MM.1S (cell line): ENCODE measurements around the gene DCDC1.

Source experiments
- DNase-seq: peaks from one replicate; pipeline ENCODE4 v3.0.0-alpha.2; 2015
- H2AFZ ChIP-seq: fragments of 300-600 bp; sonication (generic); 2 replicates; pipeline ENCODE4 v1.6.0; 2016; ENCODE audit warnings: antibody characterized with exemption, low read length
- H3F3A ChIP-seq: fragments of 300-600 bp; sonication (generic); 2 replicates; pipeline ENCODE4 v1.6.1; 2016; ENCODE audit warnings: mild to moderate bottlenecking, antibody characterized with exemption, low read length, moderate library complexity, mixed read lengths; ENCODE audit not compliant: insufficient read depth
- H3K27ac ChIP-seq: fragments of 300-600 bp; sonication (generic); 2 replicates; pipeline ENCODE4 v1.5.1; 2016; ENCODE audit warnings: mild to moderate bottlenecking, low read length
- H3K27me3 ChIP-seq: fragments of 300-600 bp; sonication (generic); replicated peaks from 2 replicates; pipeline ENCODE4 v1.6.0; 2016; ENCODE audit warnings: low read length; ENCODE audit not compliant: insufficient read depth
- H3K36me3 ChIP-seq: fragments of 300-600 bp; sonication (generic); replicated peaks from 2 replicates; pipeline ENCODE4 v1.6.1; 2016; ENCODE audit warnings: mild to moderate bottlenecking, low read length, mixed read lengths; ENCODE audit not compliant: insufficient read depth
- H3K4me1 ChIP-seq: fragments of 300-600 bp; sonication (generic); 2 replicates; pipeline ENCODE4 v1.6.1; 2016; ENCODE audit warnings: low read length, mixed read lengths
- H3K4me2 ChIP-seq: fragments of 300-600 bp; sonication (generic); 2 replicates; pipeline ENCODE4 v1.6.0; 2016; ENCODE audit warnings: low read depth, low read length
- H3K4me3 ChIP-seq: fragments of 300-600 bp; sonication (generic); 2 replicates; pipeline ENCODE4 v1.5.1; 2016; ENCODE audit warnings: low read length, mixed read lengths
- H3K79me2 ChIP-seq: fragments of 300-600 bp; sonication (generic); 2 replicates; pipeline ENCODE4 v1.6.1; 2016; ENCODE audit warnings: mixed run types, low read length, mixed read lengths
- H3K9ac ChIP-seq: fragments of 300-600 bp; sonication (generic); 2 replicates; pipeline ENCODE4 v1.6.1; 2016; ENCODE audit warnings: low read length, mixed read lengths
- H3K9me2 ChIP-seq: fragments of 300-600 bp; sonication (generic); replicated peaks from 2 replicates; pipeline ENCODE4 v1.6.1; 2016; ENCODE audit warnings: mild to moderate bottlenecking, low read length, mixed read lengths; ENCODE audit not compliant: insufficient read depth
- H3K9me3 ChIP-seq: fragments of 300-600 bp; sonication (generic); replicated peaks from 2 replicates; pipeline ENCODE4 v1.6.1; 2016; ENCODE audit warnings: mild to moderate bottlenecking, low read length, mixed read lengths; ENCODE audit not compliant: insufficient read depth
- H4K20me1 ChIP-seq: fragments of 300-600 bp; sonication (generic); 2 replicates; pipeline ENCODE4 v1.6.1; 2016; ENCODE audit warnings: mild to moderate bottlenecking, low read length, moderate library complexity, mixed read lengths; ENCODE audit not compliant: insufficient read depth
- EZH2 ChIP-seq: fragments of 300-600 bp; sonication (generic); optimal IDR thresholded peaks from 2 replicates; pipeline ENCODE3; 2017; ENCODE audit warnings: low read depth, mild to moderate bottlenecking, antibody characterized with exemption, low read length, mixed read lengths
- EZH2phosphoT487 ChIP-seq: fragments of 300-600 bp; sonication (generic); IDR thresholded peaks from 2 replicates; pipeline ENCODE4 v1.6.1; 2018; ENCODE audit warnings: antibody characterized with exemption, low read length
- TF ChIP-seq, protein P1 (sequence below): fragments of 300-600 bp; sonication (generic); IDR thresholded peaks from 2 replicates; pipeline ENCODE4 v1.5.1; 2016; ENCODE audit warnings: antibody characterized with exemption, low read length, mixed read lengths

The DCDC1 gene

DNA sequence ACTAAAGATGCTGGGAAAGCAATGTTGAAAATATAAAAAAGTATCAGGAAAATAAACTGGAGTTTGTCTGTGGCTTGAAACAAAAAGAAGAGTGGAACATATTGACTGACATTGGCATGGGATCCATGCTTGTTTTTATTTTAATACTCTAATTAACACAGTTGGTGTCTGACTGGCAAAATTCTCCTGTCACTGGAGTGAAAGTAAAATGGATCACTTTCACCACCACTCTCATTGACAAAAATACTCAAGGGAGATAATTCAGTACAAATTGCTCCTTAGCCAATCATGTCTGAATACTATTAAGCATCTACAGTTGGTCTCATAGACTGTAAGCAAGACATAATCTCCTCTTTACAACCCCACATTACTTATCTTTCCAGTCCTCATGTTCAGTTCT is 101.8 kb downstream of the DCDC1 start:
- no peaks in the 10 kb centered on the region for H3K4me1 ChIP-seq
- no peaks in the 10 kb centered on the region for H3K79me2 ChIP-seq
- H3K4me2 ChIP-seq = no peak overlapping the region
- H3K4me3 ChIP-seq = no peak overlapping the region
- H3K9me3 ChIP-seq = no peaks in the 10 kb centered on the region
- H3K27ac ChIP-seq = no peak overlapping the region
- H3F3A ChIP-seq = no peaks in the 10 kb centered on the region
- H3K9ac ChIP-seq = no peak overlapping the region
- H4K20me1 ChIP-seq = no peaks in the 10 kb centered on the region
- H2AFZ ChIP-seq = no peak overlapping the region
- no peak for DNase-seq
- TF ChIP-seq EZH2phosphoT487 (no peak), EZH2 (no peak)
- TF ChIP-seq, protein P1, sequence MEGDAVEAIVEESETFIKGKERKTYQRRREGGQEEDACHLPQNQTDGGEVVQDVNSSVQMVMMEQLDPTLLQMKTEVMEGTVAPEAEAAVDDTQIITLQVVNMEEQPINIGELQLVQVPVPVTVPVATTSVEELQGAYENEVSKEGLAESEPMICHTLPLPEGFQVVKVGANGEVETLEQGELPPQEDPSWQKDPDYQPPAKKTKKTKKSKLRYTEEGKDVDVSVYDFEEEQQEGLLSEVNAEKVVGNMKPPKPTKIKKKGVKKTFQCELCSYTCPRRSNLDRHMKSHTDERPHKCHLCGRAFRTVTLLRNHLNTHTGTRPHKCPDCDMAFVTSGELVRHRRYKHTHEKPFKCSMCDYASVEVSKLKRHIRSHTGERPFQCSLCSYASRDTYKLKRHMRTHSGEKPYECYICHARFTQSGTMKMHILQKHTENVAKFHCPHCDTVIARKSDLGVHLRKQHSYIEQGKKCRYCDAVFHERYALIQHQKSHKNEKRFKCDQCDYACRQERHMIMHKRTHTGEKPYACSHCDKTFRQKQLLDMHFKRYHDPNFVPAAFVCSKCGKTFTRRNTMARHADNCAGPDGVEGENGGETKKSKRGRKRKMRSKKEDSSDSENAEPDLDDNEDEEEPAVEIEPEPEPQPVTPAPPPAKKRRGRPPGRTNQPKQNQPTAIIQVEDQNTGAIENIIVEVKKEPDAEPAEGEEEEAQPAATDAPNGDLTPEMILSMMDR = no peak
- no peaks in the 10 kb centered on the region for H3K9me2 ChIP-seq
- no peaks in the 10 kb centered on the region for H3K27me3 ChIP-seq
- H3K36me3 ChIP-seq = no peaks in the 10 kb centered on the region

DNA sequence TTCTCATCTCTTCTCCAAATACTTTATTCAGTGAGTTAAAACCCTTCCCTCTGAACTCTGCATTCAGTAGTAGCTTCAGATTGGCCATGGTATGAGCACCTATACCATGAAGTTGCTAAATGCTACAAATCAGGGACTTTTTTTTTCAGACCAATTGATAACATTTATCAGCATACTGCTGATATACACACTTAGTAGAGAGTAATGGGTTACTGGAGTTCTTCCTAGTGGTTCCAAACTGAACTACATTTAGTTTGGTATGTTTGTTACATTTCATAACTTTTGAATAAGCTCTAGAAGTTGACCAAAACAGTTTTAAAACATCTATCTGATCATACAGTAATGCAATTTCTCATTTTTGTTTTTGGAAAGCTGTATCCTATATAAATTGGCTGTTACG is 104.7 kb downstream of the DCDC1 start:
- TF ChIP-seq EZH2phosphoT487 (no peak), EZH2 (no peak)
- TF ChIP-seq, protein P1 = no peak
- Histone ChIP-seq H3K36me3 (no peaks in the 10 kb centered on the region), H3K4me1 (no peaks in the 10 kb centered on the region), H3K9me3 (no peaks in the 10 kb centered on the region), H3K79me2 (no peaks in the 10 kb centered on the region), H2AFZ (no peak overlapping the region), H3K4me3 (no peak overlapping the region), H3K4me2 (no peak overlapping the region), H4K20me1 (no peaks in the 10 kb centered on the region), H3K9me2 (no peaks in the 10 kb centered on the region), H3K9ac (no peak overlapping the region), H3F3A (no peaks in the 10 kb centered on the region), H3K27me3 (no peaks in the 10 kb centered on the region), H3K27ac (no peak overlapping the region)
- DNase-seq = no peak

DNA sequence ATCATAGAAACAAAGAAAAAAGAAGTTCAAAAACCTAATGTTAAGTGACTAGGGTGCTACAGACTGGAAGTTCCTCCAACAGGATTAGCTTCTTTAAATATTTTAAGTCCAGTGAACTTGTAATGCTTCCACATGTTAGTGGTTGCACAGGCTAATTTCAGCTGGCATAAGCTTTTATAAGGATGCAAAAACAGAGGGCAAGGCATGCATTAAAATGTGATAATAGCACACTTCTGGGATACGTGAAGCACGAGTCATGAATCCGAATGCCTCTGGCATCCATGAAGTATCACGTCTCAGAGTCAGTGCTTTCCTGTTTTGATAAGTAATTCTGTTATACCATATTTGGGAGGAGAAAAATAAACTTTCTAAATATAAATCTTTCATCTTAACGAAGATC is 106.8 kb downstream of the DCDC1 start:
- Histone ChIP-seq H3K27ac (no peak overlapping the region), H3K4me2 (no peak overlapping the region), H3K27me3 (no peaks in the 10 kb centered on the region), H3K4me3 (no peak overlapping the region), H3K4me1 (no peaks in the 10 kb centered on the region), H3K9me2 (no peaks in the 10 kb centered on the region), H3K9me3 (no peaks in the 10 kb centered on the region), H2AFZ (no peak overlapping the region), H3K9ac (no peak overlapping the region), H3F3A (no peaks in the 10 kb centered on the region), H4K20me1 (no peaks in the 10 kb centered on the region), H3K36me3 (no peaks in the 10 kb centered on the region), H3K79me2 (no peaks in the 10 kb centered on the region)
- no peak for TF ChIP-seq EZH2
- no peak for TF ChIP-seq EZH2phosphoT487
- TF ChIP-seq, protein P1 = no peak
- DNase-seq = no peak
